Psoas muscle (tissue), 8 donors: Measurements from ENCODE around the gene BRCA1. TPM values are rescaled to one million over a fixed set of nuclear protein-coding genes. Genes with fewer than 3 reads are reported as not detected.
"Not testable (repeated sequence)": the region's sequence is repeated elsewhere in the genome, so short reads cannot be mapped to it uniquely, and the experiment has no call there.

Experiments
- ATAC-seq, 4 donors: fragments of 200-7000 bp; cut with Tn5 transposase; one replicate each; pipeline ENCODE4 v1.9.1; 2020; ENCODE audit warnings: moderate library complexity in 3 of 4, mild to moderate bottlenecking in 2 of 4
- DNase-seq, 2 donors: peaks; one replicate each; pipeline ENCODE4 v3.0.0-alpha.2; 2020
- H3K27ac ChIP-seq: fragments of 200-600 bp; one replicate; pipeline ENCODE4 v1.8.0; 2022
- H3K27me3 ChIP-seq, 3 donors: fragments of 200-600 bp in 1 of 3; one replicate each; pipeline versions ENCODE4 v1.6.1 to v1.8.0; 2013 to 2022; ENCODE audit warnings: low read length in 2 of 3, mild to moderate bottlenecking in 2 of 3, moderate library complexity in 1 of 3; ENCODE audit not compliant: insufficient read depth in 3 of 3
- H3K36me3 ChIP-seq, 2 donors: fragments of 200-600 bp in 1 of 2; one replicate each; pipeline versions ENCODE4 v1.6.1 to v1.8.0; 2013 to 2022; ENCODE audit warnings: low read depth in 1 of 2, mild to moderate bottlenecking in 1 of 2, moderate library complexity in 1 of 2; ENCODE audit not compliant: insufficient read depth in 1 of 2
- H3K4me1 ChIP-seq: fragments of 200-600 bp; one replicate; pipeline ENCODE4 v1.8.0; 2022
- H3K4me3 ChIP-seq: fragments of 200-600 bp; one replicate; pipeline ENCODE4 v1.8.0; 2022; ENCODE audit warnings: mild to moderate bottlenecking
- H3K9me3 ChIP-seq: fragments of 200-600 bp; one replicate; pipeline ENCODE4 v1.8.0; 2022
- WGBS, 3 donors: extraction: QIAGEN DNeasy Blood & Tissue Kit; methylation state at CpG; one replicate each; pipeline versions ENCODE4 v1.1.6 to v1.1.7; 2013; 5-methylcytosine and 5-hydroxymethylcytosine counted together
- intact Hi-C, 2 donors: fragments of 100-400 bp; cut with DNase I; formaldehyde crosslinking; loops; one replicate each; pipeline versions ENCODE4 v1.11.0 to v1.14.2; 2022
- polyA plus RNA-seq, 3 donors: library from polyadenylated mRNA; stranded (reverse); fragments of 200-250 nt; gene quantifications; one replicate each; pipeline ENCODE4 v1.2.3, GENCODE V29; 2013
- total RNA-seq, 4 donors: library from RNA; stranded (reverse); fragmentation: NEBNext Ultra II Directional in 2 of 4; extraction: Animal tissue kit (Norgen Biotek cat#: 25700) in 2 of 4; gene quantifications; one replicate each; pipeline versions ENCODE4 v1.2.1 to v1.2.4, GENCODE V29; 2021 to 2023
- TF ChIP-seq, protein P1 (sequence below): fragments of 200-600 bp; IDR thresholded peaks from one replicate; pipeline ENCODE4 v1.8.0; 2022; ENCODE audit warnings: antibody characterized with exemption
- donor health status: healthy with polysubstance abuse.
- donor health status: DM: no; HTN: no; CAD: no; lungs with moderate emphysema.
- donor health status: Bipolar disorder and iron deficiency.
- donor health status: healthy.
- donor health status: DM: yes; HTN: yes; CAD: no.
- donor health status: DM: no; HTN: no; CAD: no.
- donor health status: DM: no; HTN: no; CAD: no.
- donor health status: DM: yes; HTN: yes; CAD: no.

Gene BRCA1
- total and polyA plus RNA-seq, 7 donors, result 1.5 to 6.1 (median 3.7) TPM

DNA sequence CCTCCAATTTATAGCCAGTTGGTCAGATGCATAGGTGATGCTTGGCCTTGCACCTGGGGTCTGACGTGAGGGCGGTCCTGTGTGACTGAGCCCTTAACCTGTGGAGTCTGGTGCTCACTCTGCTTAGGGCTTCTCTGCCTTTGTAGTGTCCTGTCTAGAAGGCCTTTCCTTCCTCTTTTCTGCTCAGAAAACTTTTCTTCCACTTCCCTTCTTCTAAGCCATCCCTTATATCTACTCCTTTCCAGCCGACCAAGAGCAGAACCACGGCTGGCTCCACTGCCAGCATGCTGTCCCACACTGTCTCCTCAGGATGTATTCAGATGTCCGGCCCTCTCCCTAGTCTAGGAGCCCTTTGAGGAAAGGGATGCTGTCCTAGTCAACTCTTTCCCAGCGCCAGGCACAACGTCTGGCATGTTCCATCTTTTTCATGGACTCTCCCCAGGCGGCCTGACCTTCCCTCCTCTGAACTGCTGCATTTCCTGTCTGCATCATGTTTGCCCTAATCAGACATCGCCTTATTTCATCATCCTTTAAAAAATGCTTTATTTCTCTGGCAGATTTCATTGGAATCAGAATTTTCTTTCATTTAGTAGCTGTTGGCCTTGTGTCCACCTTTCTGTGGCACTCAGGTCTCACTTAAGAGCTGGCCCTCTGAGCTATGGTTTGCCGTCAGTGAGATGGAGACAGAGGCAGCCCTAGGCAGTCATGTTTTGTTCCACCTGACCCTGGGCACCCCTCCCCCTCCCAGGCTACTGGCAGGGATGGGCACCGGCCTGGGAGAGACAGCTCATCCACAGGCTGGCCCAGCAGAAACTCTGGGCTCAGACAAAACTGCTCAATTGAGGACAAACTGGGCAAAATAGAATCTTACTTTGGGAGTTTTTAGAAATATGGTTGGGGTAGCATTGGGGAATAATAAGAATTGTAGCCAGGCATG lies 15.5 kb upstream of the BRCA1 start:
- WGBS, 3 donors, result 81 to 88% (median 86%) methylated on average over 11 of the region's 11 CpGs

DNA sequence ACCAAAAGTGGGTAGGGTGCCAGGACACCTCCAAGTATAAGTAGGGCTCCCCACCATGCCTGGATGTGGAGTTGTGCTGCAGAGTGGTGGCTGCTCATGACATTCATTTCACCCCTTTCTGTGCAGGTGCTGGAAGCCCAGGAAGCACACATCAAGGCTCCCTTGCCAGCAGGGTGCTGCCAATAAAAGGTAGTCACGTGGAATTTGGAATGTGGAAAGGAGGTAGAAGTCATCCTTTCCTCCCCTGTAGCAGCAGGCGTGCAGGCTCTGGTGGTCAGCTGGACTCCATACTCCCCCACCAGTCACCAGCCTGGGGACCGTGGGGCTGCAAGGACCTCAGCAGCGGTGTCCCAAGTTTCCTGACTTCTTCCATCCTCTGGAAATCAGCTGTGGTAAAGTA lies 13.4 kb upstream of the BRCA1 start:
- H3K27me3 ChIP-seq, H3K4me1 ChIP-seq, DNase-seq, H3K9me3 ChIP-seq, ATAC-seq, H3K27ac ChIP-seq, intact Hi-C loops, H3K4me3 ChIP-seq: not testable (repeated sequence)
- WGBS, 3 donors, result 65 to 81% (median 68%) methylated on average over 4 of the region's 4 CpGs
- peaks cover 0 to 28% of the 10 kb centered on the region in 2 donors for H3K36me3 ChIP-seq

More for the DNA sequence above, 15.5 kb upstream of the BRCA1 start:
- intact Hi-C loops, result no loop called here
- Histone ChIP-seq H3K4me1 (no peaks in the 10 kb centered on the region), H3K36me3 (peaks cover 0 to 9% of the 10 kb centered on the region in 2 donors), H3K4me3 (no peak overlapping the region), H3K27me3 (no peaks in the 10 kb centered on the region), H3K27ac (no peak overlapping the region), H3K9me3 (no peaks in the 10 kb centered on the region)
- TF ChIP-seq, protein P1, sequence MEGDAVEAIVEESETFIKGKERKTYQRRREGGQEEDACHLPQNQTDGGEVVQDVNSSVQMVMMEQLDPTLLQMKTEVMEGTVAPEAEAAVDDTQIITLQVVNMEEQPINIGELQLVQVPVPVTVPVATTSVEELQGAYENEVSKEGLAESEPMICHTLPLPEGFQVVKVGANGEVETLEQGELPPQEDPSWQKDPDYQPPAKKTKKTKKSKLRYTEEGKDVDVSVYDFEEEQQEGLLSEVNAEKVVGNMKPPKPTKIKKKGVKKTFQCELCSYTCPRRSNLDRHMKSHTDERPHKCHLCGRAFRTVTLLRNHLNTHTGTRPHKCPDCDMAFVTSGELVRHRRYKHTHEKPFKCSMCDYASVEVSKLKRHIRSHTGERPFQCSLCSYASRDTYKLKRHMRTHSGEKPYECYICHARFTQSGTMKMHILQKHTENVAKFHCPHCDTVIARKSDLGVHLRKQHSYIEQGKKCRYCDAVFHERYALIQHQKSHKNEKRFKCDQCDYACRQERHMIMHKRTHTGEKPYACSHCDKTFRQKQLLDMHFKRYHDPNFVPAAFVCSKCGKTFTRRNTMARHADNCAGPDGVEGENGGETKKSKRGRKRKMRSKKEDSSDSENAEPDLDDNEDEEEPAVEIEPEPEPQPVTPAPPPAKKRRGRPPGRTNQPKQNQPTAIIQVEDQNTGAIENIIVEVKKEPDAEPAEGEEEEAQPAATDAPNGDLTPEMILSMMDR, result no peak
- ATAC-seq (no peak), DNase-seq (no peak)

DNA sequence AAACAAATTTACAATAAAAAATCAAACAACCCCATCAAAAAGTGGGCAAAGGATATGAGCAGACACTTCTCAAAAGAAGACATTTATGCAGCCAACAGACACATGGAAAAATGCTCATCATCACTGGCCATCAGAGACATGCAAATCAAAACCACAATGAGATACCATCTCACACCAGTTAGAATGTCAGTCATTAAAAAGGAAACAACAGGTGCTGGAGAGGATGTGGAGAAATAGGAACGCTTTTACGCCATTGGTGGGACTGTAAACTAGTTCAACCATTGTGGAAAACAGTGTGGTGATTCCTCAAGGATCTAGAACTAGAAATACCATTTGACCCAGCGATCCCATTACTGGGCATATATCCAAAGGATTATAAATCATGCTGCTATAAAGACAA lies 11.4 kb upstream of the BRCA1 start:
- H3K9me3 ChIP-seq, H3K27me3 ChIP-seq, H3K4me1 ChIP-seq, H3K4me3 ChIP-seq, DNase-seq, intact Hi-C loops, H3K27ac ChIP-seq, ATAC-seq: not testable (repeated sequence)
- H3K36me3 ChIP-seq, result peaks cover 0 to 44% of the 10 kb centered on the region in 2 donors
- 77 to 83% (median 82%) methylated on average over 3 of the region's 3 CpGs for WGBS, 3 donors

DNA sequence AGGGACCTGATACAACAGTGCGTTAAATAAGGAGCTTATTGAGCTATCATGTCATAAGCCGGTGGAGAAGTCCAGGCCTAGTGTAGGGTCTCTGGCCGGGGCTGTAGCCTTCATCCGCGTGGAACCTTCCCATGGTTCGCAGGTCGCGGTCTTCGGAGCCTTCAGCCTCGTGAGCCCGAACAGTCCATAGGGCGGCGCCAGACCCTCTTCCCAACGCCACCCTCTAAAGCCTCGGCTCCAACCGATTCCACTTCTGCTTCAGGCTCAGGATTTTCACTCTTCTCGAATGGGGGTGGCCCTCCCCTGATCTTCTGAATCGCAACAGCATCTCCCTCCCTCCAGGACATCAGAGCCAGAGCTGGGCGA lies 10.3 kb upstream of the BRCA1 start:
- H3K4me3 ChIP-seq, result no peak overlapping the region
- intact Hi-C loops, result no loop called here
- 92 to 95% (median 93%) methylated on average over 19 of the region's 19 CpGs for WGBS, 3 donors
- peaks cover 0 to 40% of the 10 kb centered on the region in 2 donors for H3K36me3 ChIP-seq
- H3K27ac ChIP-seq, result no peak overlapping the region
- no peaks in the 10 kb centered on the region for H3K4me1 ChIP-seq
- no peaks in the 10 kb centered on the region for H3K9me3 ChIP-seq
- no peak for DNase-seq
- TF ChIP-seq, protein P1, result no peak
- H3K27me3 ChIP-seq, result no peaks in the 10 kb centered on the region
- ATAC-seq, result no peak

DNA sequence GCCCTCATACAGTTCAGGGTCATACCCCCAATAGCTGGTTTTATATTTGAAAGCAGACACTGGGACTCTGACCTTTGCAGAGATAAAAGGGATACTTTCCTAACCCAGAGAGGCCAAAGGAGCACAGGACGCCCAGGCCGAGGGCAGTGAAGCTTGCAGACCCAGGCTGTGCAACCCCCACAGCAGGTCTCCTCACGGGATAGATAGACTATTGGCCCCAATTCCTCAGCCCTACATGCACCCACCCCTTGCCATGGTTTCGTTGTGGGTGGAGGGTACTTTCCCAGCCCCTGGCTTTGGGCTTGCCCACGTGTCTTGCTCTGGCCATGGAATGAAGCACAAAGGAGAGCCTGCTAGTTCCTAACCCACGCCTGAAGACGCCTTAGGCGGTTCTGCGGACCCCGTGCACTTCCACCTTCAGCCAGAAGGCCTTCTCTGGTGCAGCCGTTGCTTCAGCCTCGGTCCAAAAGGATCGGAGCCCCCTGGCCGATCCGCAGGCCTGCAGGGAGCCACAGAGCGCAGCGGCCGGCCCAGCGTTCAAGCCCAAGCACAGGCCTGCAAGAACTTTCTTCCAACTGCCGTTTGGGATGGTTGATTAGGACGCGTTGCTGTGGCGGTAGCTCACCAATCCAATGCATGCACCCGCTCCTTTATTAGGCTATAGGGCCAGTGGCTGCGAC lies 9.8 kb upstream of the BRCA1 start:
- WGBS, 3 donors, result 95 to 97% (median 96%) methylated on average over 25 of the region's 25 CpGs
- H3K36me3 ChIP-seq, result peaks cover 0 to 35% of the 10 kb centered on the region in 2 donors
- H3K27ac ChIP-seq, result no peak overlapping the region
- TF ChIP-seq, protein P1, result no peak
- H3K9me3 ChIP-seq, result no peaks in the 10 kb centered on the region
- no peaks in the 10 kb centered on the region for H3K27me3 ChIP-seq
- intact Hi-C loops, result no loop called here
- no peak overlapping the region for H3K4me3 ChIP-seq
- H3K4me1 ChIP-seq, result no peaks in the 10 kb centered on the region
- no peak for DNase-seq
- ATAC-seq, result no peak

DNA sequence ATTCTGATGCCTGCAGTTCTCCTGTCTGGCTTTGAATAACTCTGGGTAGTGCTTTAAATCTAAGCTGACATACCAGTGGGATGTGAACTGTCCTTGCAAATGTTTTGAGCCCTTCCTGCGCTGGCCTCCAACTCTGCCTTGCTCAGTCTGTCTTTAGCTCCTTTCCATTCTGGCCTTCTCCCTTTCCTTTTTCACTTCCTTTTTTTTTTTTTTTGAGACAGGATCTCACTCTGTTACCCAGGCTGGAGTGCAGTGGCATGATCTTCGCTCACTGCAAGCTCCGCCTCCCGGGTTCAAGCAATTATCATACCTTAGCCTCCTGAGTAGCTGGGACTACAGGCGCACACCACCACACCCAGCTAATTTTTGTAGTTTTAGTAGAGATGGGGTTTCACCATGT lies 8.3 kb upstream of the BRCA1 start:
- 94 to 97% (median 96%) methylated on average over 5 of the region's 5 CpGs for WGBS, 3 donors
- H3K27ac ChIP-seq, H3K9me3 ChIP-seq, H3K4me3 ChIP-seq, H3K27me3 ChIP-seq, H3K4me1 ChIP-seq, DNase-seq, ATAC-seq, intact Hi-C loops: not testable (repeated sequence)
- peaks cover 0 to 36% of the 10 kb centered on the region in 2 donors for H3K36me3 ChIP-seq
